H9 (cell line): Measurements from ENCODE around the gene GAP43. TPM values are rescaled to one million over a fixed set of nuclear protein-coding genes. Genes with fewer than 3 reads are reported as not detected.
"Not testable (repeated sequence)": the region's sequence is repeated elsewhere in the genome, so short reads cannot be mapped to it uniquely, and the experiment has no call there.

Source experiments
- DNase-seq: peaks from one replicate; pipeline ENCODE4 v3.0.0-alpha.2; 2017
- H2AFZ ChIP-seq: one replicate; pipeline ENCODE4 v1.6.1; 2013; ENCODE audit warnings: mild to moderate bottlenecking, low read length, control low read depth, moderate library complexity
- H2AK5ac ChIP-seq: 2 replicates; pipeline ENCODE4 v1.6.1; 2013; ENCODE audit warnings: low read length, control low read depth, mixed read lengths; ENCODE audit not compliant: insufficient read length
- H2BK120ac ChIP-seq: one replicate; pipeline ENCODE4 v1.6.1; 2013; ENCODE audit warnings: low read depth, mild to moderate bottlenecking, low read length, control low read depth, inconsistent platforms; ENCODE audit not compliant: poor library complexity, severe bottlenecking
- H2BK12ac ChIP-seq: 2 replicates; pipeline ENCODE4 v1.6.1; 2013; ENCODE audit warnings: low read length, control low read depth, mixed read lengths, low read depth; ENCODE audit not compliant: insufficient read length
- H2BK15ac ChIP-seq: 2 replicates; pipeline ENCODE4 v1.6.1; 2013; ENCODE audit warnings: low read depth, low read length, control low read depth
- H2BK20ac ChIP-seq: one replicate; pipeline ENCODE4 v1.6.1; 2013; ENCODE audit warnings: low read depth, mild to moderate bottlenecking, low read length, control low read depth, inconsistent platforms; ENCODE audit not compliant: poor library complexity, severe bottlenecking
- H2BK5ac ChIP-seq: 2 replicates; pipeline ENCODE4 v1.6.1; 2013; ENCODE audit warnings: low read length, control low read depth, mixed read lengths; ENCODE audit not compliant: insufficient read length
- H3K14ac ChIP-seq: 2 replicates; pipeline ENCODE4 v1.6.1; 2013; ENCODE audit warnings: low read length, control low read depth; ENCODE audit not compliant: insufficient read depth
- H3K18ac ChIP-seq: 2 replicates; pipeline ENCODE4 v1.6.1; 2013; ENCODE audit warnings: low read depth, mild to moderate bottlenecking, mixed read lengths, low read length, control low read depth; ENCODE audit not compliant: insufficient read length
- H3K23ac ChIP-seq: 2 replicates; pipeline ENCODE4 v1.6.1; 2013; ENCODE audit warnings: low read length, control low read depth, mixed read lengths, low read depth; ENCODE audit not compliant: insufficient read length
- H3K23me2 ChIP-seq: 2 replicates; pipeline ENCODE4 v1.6.1; 2013; ENCODE audit warnings: low read depth, mild to moderate bottlenecking, mixed read lengths, low read length, control low read depth; ENCODE audit not compliant: insufficient read length, poor library complexity, severe bottlenecking
- H3K27ac ChIP-seq: 2 replicates; pipeline ENCODE4 v1.5.1; 2013; ENCODE audit warnings: low read length, control low read depth, mixed read lengths, low read depth; ENCODE audit not compliant: insufficient read length
- H3K27me3 ChIP-seq: 2 replicates; pipeline ENCODE4 v1.6.1; 2013; ENCODE audit warnings: low read length, control low read depth, inconsistent platforms; ENCODE audit not compliant: insufficient read depth
- H3K4ac ChIP-seq: 2 replicates; pipeline ENCODE4 v1.6.1; 2013; ENCODE audit warnings: low read depth, mild to moderate bottlenecking, control low read depth, inconsistent platforms, low read length, moderate library complexity
- H3K4me1 ChIP-seq: 2 replicates; pipeline ENCODE4 v1.6.1; 2013; ENCODE audit warnings: low read length, control low read depth, inconsistent platforms; ENCODE audit not compliant: insufficient read depth
- H3K4me2 ChIP-seq: 2 replicates; pipeline ENCODE4 v1.6.1; 2013; ENCODE audit warnings: low read length, control low read depth, mixed read lengths; ENCODE audit not compliant: insufficient read length, insufficient read depth
- H3K56ac ChIP-seq: 2 replicates; pipeline ENCODE4 v1.6.1; 2013; ENCODE audit warnings: low read depth, mild to moderate bottlenecking, mixed read lengths, low read length, control low read depth; ENCODE audit not compliant: insufficient read length
- H3K79me1 ChIP-seq: 2 replicates; pipeline ENCODE4 v1.6.1; 2013; ENCODE audit warnings: low read depth, mild to moderate bottlenecking, moderate library complexity, low read length, control low read depth, inconsistent platforms; ENCODE audit not compliant: insufficient read depth, poor library complexity, severe bottlenecking
- H3K79me2 ChIP-seq: 2 replicates; pipeline ENCODE4 v1.6.1; 2013; ENCODE audit warnings: low read length, control low read depth, inconsistent platforms; ENCODE audit not compliant: insufficient read depth
- H3K9ac ChIP-seq: 2 replicates; pipeline ENCODE4 v1.6.1; 2013; ENCODE audit warnings: low read length, control low read depth, mixed read lengths; ENCODE audit not compliant: insufficient read length; ENCODE audit errors: extremely low read depth
- H3K9me3 ChIP-seq: one replicate; pipeline ENCODE4 v1.6.1; 2013; ENCODE audit warnings: low read depth, low read length, inconsistent platforms; ENCODE audit not compliant: control insufficient read depth
- H3T11ph ChIP-seq: one replicate; pipeline ENCODE4 v1.6.1; 2013; ENCODE audit warnings: mild to moderate bottlenecking, low read length, control low read depth, inconsistent platforms
- H4K20me1 ChIP-seq: one replicate; pipeline ENCODE4 v1.6.1; 2013; ENCODE audit not compliant: control insufficient read depth, insufficient read length, insufficient read depth
- H4K5ac ChIP-seq: 2 replicates; pipeline ENCODE4 v1.6.1; 2013; ENCODE audit warnings: low read depth, mild to moderate bottlenecking, mixed read lengths, low read length, control low read depth; ENCODE audit not compliant: insufficient read length
- H4K8ac ChIP-seq: replicated peaks from 2 replicates; pipeline ENCODE4 v1.6.1; 2013; ENCODE audit warnings: low read length, control low read depth, mixed read lengths, low read depth; ENCODE audit not compliant: insufficient read length
- H4K91ac ChIP-seq: 2 replicates; pipeline ENCODE4 v1.6.1; 2013; ENCODE audit warnings: low read depth, mild to moderate bottlenecking, moderate library complexity, mixed read lengths, low read length, control low read depth; ENCODE audit not compliant: insufficient read length
- H3K27ac Mint-ChIP-seq, 3 experiments: 2 replicates in 2 of 3; 3 replicates in 1 of 3; pipeline ENCODE4 v1.8.0; 2020 to 2021; ENCODE audit warnings: mixed read lengths in 3 of 3, mild to moderate bottlenecking in 1 of 3, moderate library complexity in 1 of 3
- H3K27me3 Mint-ChIP-seq: 2 replicates; pipeline ENCODE4 v1.8.0; 2021; ENCODE audit warnings: low read depth, mild to moderate bottlenecking, moderate library complexity, mixed read lengths
- H3K36me3 Mint-ChIP-seq, 3 experiments: 2 replicates in 2 of 3; 3 replicates in 1 of 3; pipeline ENCODE4 v1.8.0; 2020 to 2021; ENCODE audit warnings: low read depth in 3 of 3, mixed read lengths in 3 of 3; ENCODE audit not compliant: insufficient read depth in 1 of 3
- H3K4me1 Mint-ChIP-seq, 2 experiments: 2 replicates each; pipeline ENCODE4 v1.8.0; 2020; ENCODE audit warnings: mixed read lengths in 2 of 2
- H3K4me3 Mint-ChIP-seq, 2 experiments: 2 replicates in 1 of 2; 3 replicates in 1 of 2; pipeline ENCODE4 v1.8.0; 2020 to 2021; ENCODE audit warnings: mild to moderate bottlenecking in 2 of 2, mixed read lengths in 2 of 2, moderate library complexity in 1 of 2
- H3K9me3 Mint-ChIP-seq, 2 experiments: 2 replicates in 1 of 2; 3 replicates in 1 of 2; pipeline ENCODE4 v1.8.0; 2020; ENCODE audit warnings: mild to moderate bottlenecking in 2 of 2, mixed read lengths in 2 of 2, moderate library complexity in 1 of 2
- WGBS: extraction: QIAGEN DNeasy Blood & Tissue Kit; methylation state at CpG from one replicate; pipeline ENCODE4 v1.1.7; 2013; ENCODE audit warnings: missing lambda C conversion rate, low lambda C conversion rate, mixed read lengths; ENCODE audit not compliant: insufficient read length; ENCODE audit errors: extremely low coverage; 5-methylcytosine and 5-hydroxymethylcytosine counted together
- total RNA-seq: library from RNA; stranded (reverse); gene quantifications from 2 replicates; pipeline ENCODE4 v1.2.1, GENCODE V29; 2021

GAP43 gene
- total RNA-seq, 1 experiment from 2014 or later, result 12.8 TPM

DNA sequence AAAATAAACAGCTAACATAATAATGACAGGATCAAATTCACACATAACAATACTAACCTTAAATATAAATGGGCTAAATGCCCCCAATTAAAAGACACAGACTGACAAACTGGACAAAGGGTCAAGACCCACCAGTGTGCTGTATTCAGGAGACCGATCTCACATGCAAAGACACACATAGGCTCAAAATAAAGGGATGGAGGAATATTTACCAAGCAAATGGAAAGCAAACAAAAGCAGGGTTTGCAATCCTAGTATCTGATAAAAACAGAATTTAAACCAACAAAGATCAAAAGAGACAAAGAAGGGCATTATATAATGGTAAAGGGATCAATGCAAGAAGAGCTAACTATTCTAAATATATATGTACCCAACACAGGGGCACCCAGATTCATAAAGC is 129.7 kb downstream of the GAP43 start:
- H3K56ac ChIP-seq, H2BK120ac ChIP-seq, H2BK12ac ChIP-seq, H3K27me3 Mint-ChIP-seq, H3K4me2 ChIP-seq, H3K27me3 ChIP-seq, H3K14ac ChIP-seq, H3K4me3 Mint-ChIP-seq, H3K9me3 ChIP-seq, DNase-seq, H2AFZ ChIP-seq, H3T11ph ChIP-seq, H2BK5ac ChIP-seq, H3K79me2 ChIP-seq, H3K27ac ChIP-seq, H3K18ac ChIP-seq, H3K27ac Mint-ChIP-seq, H3K4ac ChIP-seq, H4K5ac ChIP-seq, H3K4me1 ChIP-seq, H3K23me2 ChIP-seq, H3K4me1 Mint-ChIP-seq, H3K36me3 Mint-ChIP-seq, H2BK20ac ChIP-seq, H2AK5ac ChIP-seq, H3K9ac ChIP-seq, H4K8ac ChIP-seq, H3K9me3 Mint-ChIP-seq, H4K91ac ChIP-seq, H3K23ac ChIP-seq, H2BK15ac ChIP-seq, H4K20me1 ChIP-seq, H3K79me1 ChIP-seq: not testable (repeated sequence)
- no CpG with 5 or more reads among the region's 1 CpG for WGBS
